ENCODE measurements around the gene NT5M.

DNA sequence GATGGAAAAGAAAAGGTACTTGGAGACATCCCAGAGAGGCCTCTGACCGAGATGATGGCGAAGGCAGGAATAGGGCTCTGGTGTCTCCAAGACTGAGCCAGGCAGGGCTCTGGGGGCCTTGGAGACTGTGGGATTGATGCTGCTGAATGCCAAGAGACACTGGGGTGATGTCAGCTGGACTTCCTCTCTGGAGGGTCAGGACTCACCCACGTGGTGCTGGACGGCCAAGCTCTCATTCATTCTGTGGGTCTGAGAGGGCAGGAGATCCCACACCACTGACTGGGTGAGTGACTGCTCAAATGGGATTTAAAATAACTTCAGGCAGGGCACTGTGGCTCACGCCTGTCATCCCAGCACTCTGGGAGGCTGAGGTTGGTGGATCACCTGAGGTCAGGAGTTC lies 64.8 kb downstream of the NT5M start:
- TF ChIP-seq ZFP30 (CRISPR knock-in tag; IDR thresholded peaks at IDR 0.05) (no peak), TOX (CRISPR knock-in tag; IDR thresholded peaks at IDR 0.05; ENCODE audit: borderline replicate concordance) (no peak), OSR1 (CRISPR knock-in tag; IDR thresholded peaks at IDR 0.05) (no peak), ZFP3 (CRISPR knock-in tag; IDR thresholded peaks at IDR 0.05) (no peak), RARB (CRISPR knock-in tag; IDR thresholded peaks at IDR 0.05) (no peak), ZNF8 (CRISPR knock-in tag; IDR thresholded peaks at IDR 0.05) (no peak), PPARA (CRISPR knock-in tag; IDR thresholded peaks at IDR 0.05; ENCODE audit: borderline replicate concordance) (no peak)
- TF ChIP-seq, protein P1, sequence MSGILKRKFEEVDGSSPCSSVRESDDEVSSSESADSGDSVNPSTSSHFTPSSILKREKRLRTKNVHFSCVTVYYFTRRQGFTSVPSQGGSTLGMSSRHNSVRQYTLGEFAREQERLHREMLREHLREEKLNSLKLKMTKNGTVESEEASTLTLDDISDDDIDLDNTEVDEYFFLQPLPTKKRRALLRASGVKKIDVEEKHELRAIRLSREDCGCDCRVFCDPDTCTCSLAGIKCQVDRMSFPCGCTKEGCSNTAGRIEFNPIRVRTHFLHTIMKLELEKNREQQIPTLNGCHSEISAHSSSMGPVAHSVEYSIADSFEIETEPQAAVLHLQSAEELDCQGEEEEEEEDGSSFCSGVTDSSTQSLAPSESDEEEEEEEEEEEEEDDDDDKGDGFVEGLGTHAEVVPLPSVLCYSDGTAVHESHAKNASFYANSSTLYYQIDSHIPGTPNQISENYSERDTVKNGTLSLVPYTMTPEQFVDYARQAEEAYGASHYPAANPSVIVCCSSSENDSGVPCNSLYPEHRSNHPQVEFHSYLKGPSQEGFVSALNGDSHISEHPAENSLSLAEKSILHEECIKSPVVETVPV (CRISPR knock-in tag; IDR thresholded peaks at IDR 0.05), result no peak
- TF ChIP-seq, protein P2, sequence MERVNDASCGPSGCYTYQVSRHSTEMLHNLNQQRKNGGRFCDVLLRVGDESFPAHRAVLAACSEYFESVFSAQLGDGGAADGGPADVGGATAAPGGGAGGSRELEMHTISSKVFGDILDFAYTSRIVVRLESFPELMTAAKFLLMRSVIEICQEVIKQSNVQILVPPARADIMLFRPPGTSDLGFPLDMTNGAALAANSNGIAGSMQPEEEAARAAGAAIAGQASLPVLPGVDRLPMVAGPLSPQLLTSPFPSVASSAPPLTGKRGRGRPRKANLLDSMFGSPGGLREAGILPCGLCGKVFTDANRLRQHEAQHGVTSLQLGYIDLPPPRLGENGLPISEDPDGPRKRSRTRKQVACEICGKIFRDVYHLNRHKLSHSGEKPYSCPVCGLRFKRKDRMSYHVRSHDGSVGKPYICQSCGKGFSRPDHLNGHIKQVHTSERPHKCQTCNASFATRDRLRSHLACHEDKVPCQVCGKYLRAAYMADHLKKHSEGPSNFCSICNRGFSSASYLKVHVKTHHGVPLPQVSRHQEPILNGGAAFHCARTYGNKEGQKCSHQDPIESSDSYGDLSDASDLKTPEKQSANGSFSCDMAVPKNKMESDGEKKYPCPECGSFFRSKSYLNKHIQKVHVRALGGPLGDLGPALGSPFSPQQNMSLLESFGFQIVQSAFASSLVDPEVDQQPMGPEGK (CRISPR knock-in tag; IDR thresholded peaks at IDR 0.05; ENCODE audit: borderline replicate concordance), result no peak
- TF ChIP-seq, protein P3, sequence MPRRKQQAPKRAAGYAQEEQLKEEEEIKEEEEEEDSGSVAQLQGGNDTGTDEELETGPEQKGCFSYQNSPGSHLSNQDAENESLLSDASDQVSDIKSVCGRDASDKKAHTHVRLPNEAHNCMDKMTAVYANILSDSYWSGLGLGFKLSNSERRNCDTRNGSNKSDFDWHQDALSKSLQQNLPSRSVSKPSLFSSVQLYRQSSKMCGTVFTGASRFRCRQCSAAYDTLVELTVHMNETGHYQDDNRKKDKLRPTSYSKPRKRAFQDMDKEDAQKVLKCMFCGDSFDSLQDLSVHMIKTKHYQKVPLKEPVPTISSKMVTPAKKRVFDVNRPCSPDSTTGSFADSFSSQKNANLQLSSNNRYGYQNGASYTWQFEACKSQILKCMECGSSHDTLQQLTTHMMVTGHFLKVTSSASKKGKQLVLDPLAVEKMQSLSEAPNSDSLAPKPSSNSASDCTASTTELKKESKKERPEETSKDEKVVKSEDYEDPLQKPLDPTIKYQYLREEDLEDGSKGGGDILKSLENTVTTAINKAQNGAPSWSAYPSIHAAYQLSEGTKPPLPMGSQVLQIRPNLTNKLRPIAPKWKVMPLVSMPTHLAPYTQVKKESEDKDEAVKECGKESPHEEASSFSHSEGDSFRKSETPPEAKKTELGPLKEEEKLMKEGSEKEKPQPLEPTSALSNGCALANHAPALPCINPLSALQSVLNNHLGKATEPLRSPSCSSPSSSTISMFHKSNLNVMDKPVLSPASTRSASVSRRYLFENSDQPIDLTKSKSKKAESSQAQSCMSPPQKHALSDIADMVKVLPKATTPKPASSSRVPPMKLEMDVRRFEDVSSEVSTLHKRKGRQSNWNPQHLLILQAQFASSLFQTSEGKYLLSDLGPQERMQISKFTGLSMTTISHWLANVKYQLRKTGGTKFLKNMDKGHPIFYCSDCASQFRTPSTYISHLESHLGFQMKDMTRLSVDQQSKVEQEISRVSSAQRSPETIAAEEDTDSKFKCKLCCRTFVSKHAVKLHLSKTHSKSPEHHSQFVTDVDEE (CRISPR knock-in tag; IDR thresholded peaks at IDR 0.05), result no peak

Measured in SK-N-SH treated with all-trans-retinoic acid at 6 μM for 48 hours (cell line).